Activated CD8-positive, alpha-beta T cell treated with anti-CD3 and anti-CD28 coated beads for 36 hours (primary cell): ENCODE data around the gene ADAM23. TPM values are rescaled to one million over a fixed set of nuclear protein-coding genes. Genes with fewer than 3 reads are reported as not detected.

Experiments
- ATAC-seq: fragments of 200-7000 bp; cut with Tn5 transposase; one replicate; pipeline ENCODE4 v1.10.0; 2021; ENCODE audit warnings: mild to moderate bottlenecking, moderate library complexity
- CTCF ChIA-PET: fragments of 350-600 bp; sonication (Branson Sonifier 250); formaldehyde crosslinking; loops from one replicate; lab custom pipeline; 2021; ENCODE audit warnings: antibody characterized with exemption; lab: Charles Lee
- POLR2A ChIA-PET: fragments of 350-600 bp; sonication (Branson Sonifier 250); formaldehyde crosslinking; loops from one replicate; lab custom pipeline; 2021; ENCODE audit warnings: antibody characterized with exemption; lab: Charles Lee
- DNase-seq: peaks from one replicate; pipeline ENCODE4 v3.0.0-alpha.2; 2020
- H3K27ac Mint-ChIP-seq: one replicate; pipeline ENCODE4 v1.8.0; 2021; ENCODE audit warnings: mild to moderate bottlenecking, mixed read lengths
- H3K27me3 Mint-ChIP-seq: one replicate; pipeline ENCODE4 v1.8.0; 2021; ENCODE audit warnings: mixed read lengths
- H3K36me3 Mint-ChIP-seq: one replicate; pipeline ENCODE4 v1.8.0; 2021; ENCODE audit warnings: low read depth, mixed read lengths
- H3K4me1 Mint-ChIP-seq: one replicate; pipeline ENCODE4 v1.8.0; 2021; ENCODE audit warnings: low read depth, mixed read lengths
- H3K4me3 Mint-ChIP-seq: one replicate; pipeline ENCODE4 v1.8.0; 2021; ENCODE audit warnings: mild to moderate bottlenecking, moderate library complexity, mixed read lengths
- H3K9me3 Mint-ChIP-seq: one replicate; pipeline ENCODE4 v1.8.0; 2021; ENCODE audit warnings: mixed read lengths
- CTCF ChIP-seq: fragments of 200-600 bp; IDR thresholded peaks from one replicate; pipeline ENCODE4 v1.8.0; 2022; ENCODE audit warnings: antibody characterized with exemption, mild to moderate bottlenecking
- intact Hi-C: fragments of 100-400 bp; cut with micrococcal nuclease; formaldehyde crosslinking; loops from one replicate; pipeline ENCODE4 v1.10.0; 2022
- total RNA-seq, 2 experiments: library from RNA; stranded (reverse); gene quantifications; one replicate each; pipeline ENCODE4 v1.2.3, GENCODE V29; 2021

Gene ADAM23
- total RNA-seq, 2 experiments from 2014 or later = 0.07 to 0.54 TPM

GRCh38 chr2:206639636-206640035 is 196.3 kb downstream of the ADAM23 start:
- ATAC-seq = no peak
- Mint-ChIP-seq H3K4me3 (no peak overlapping the region), H3K9me3 (no peaks in the 10 kb centered on the region), H3K36me3 (no peaks in the 10 kb centered on the region), H3K4me1 (no peaks in the 10 kb centered on the region), H3K27ac (no peak overlapping the region), H3K27me3 (peaks cover 14% of the 10 kb centered on the region)
- ChIA-PET POLR2A (no interaction called here), CTCF (no interaction called here)
- no peak for DNase-seq
- intact Hi-C loops = no loop called here
- no peak for TF ChIP-seq CTCF

GRCh38 chr2:206641226-206641625 is 197.9 kb downstream of the ADAM23 start:
- DNase-seq (no peak), ATAC-seq (no peak)
- Mint-ChIP-seq H3K27me3 (peaks cover 13% of the 10 kb centered on the region), H3K36me3 (no peaks in the 10 kb centered on the region), H3K4me1 (no peaks in the 10 kb centered on the region), H3K9me3 (no peaks in the 10 kb centered on the region), H3K4me3 (no peak overlapping the region), H3K27ac (no peak overlapping the region)
- intact Hi-C loops = no loop called here
- TF ChIP-seq CTCF = no peak
- ChIA-PET CTCF (no interaction called here), POLR2A (no interaction called here)

- no peak for TF ChIP-seq CTCF
- H3K27me3 Mint-ChIP-seq = peaks cover 15% of the 10 kb centered on the region
- no peaks in the 10 kb centered on the region for H3K36me3 Mint-ChIP-seq
- no peaks in the 10 kb centered on the region for H3K9me3 Mint-ChIP-seq
- ChIA-PET CTCF (no interaction called here), POLR2A (interaction anchor here (0.6 kb wide), 1 partner anchor 1384 kb away, joined by 3 read pairs; no protein-coding TSS in a partner anchor)
- no peak within 1 kb of the TSS for H3K4me3 Mint-ChIP-seq
- ATAC-seq (no peak), DNase-seq (peak; percentile 39)
- intact Hi-C loops = no loop called here
- no peak within 1 kb of the TSS for H3K27ac Mint-ChIP-seq
- no peaks in the 10 kb centered on the region for H3K4me1 Mint-ChIP-seq
These were observed 199.0 kb downstream of the ADAM23 start, which contains the start of gene FAM237A for GRCh38 chr2:206642075-206643025. TSS of gene FAM237A (plus strand) at chr2:206642487. CDS start at chr2:206644237, 1,750 bp downstream.

- TF ChIP-seq CTCF = no peak
- Mint-ChIP-seq H3K4me1 (no peaks in the 10 kb centered on the region), H3K36me3 (no peaks in the 10 kb centered on the region), H3K4me3 (no peak overlapping the region), H3K27ac (no peak overlapping the region), H3K27me3 (peaks cover 5% of the 10 kb centered on the region), H3K9me3 (no peaks in the 10 kb centered on the region)
- ATAC-seq (no peak), DNase-seq (no peak)
- ChIA-PET POLR2A (no interaction called here), CTCF (no interaction called here)
- intact Hi-C loops = no loop called here
These were observed 204.7 kb downstream of the ADAM23 start for GRCh38 chr2:206647985-206648384.

- POLR2A ChIA-PET = no interaction called here
- no peak overlapping the region for H3K27ac Mint-ChIP-seq
- H3K36me3 Mint-ChIP-seq = no peaks in the 10 kb centered on the region
- H3K27me3 Mint-ChIP-seq = peaks cover 4% of the 10 kb centered on the region
- DNase-seq (no peak), ATAC-seq (no peak)
- intact Hi-C loops = no loop called here
- TF ChIP-seq CTCF = no peak
- H3K4me3 Mint-ChIP-seq = no peak overlapping the region
- H3K9me3 Mint-ChIP-seq = peaks cover 9% of the 10 kb centered on the region
- CTCF ChIA-PET = no interaction called here
- H3K4me1 Mint-ChIP-seq = no peaks in the 10 kb centered on the region
These were observed 213.8 kb downstream of the ADAM23 start for GRCh38 chr2:206657087-206657486.
